Esophagus muscularis mucosa (tissue), 4 donors: ENCODE measurements around the gene DHX58. TPM values are rescaled to one million over a fixed set of nuclear protein-coding genes. Genes with fewer than 3 reads are reported as not detected.

ENCODE experiments used
- DNase-seq: peaks from one replicate; pipeline ENCODE4 v3.0.0-alpha.2; 2017; ENCODE audit errors: extremely low spot score
- H3K27ac ChIP-seq, 4 donors: fragments of 200-600 bp; sonication (generic); replicated peaks in 1 of 4; 1 replicate in 3 of 4; 2 replicates in 1 of 4; pipeline ENCODE4 v1.5.1; 2016 to 2019; ENCODE audit warnings: mild to moderate bottlenecking in 1 of 4
- H3K27me3 ChIP-seq, 4 donors: fragments of 200-600 bp; sonication (generic); one replicate each; pipeline versions ENCODE4 v1.5.1 to v1.6.0; 2016 to 2019
- H3K36me3 ChIP-seq, 4 donors: fragments of 200-600 bp; sonication (generic); one replicate each; pipeline ENCODE4 v1.5.1; 2016 to 2019
- H3K4me1 ChIP-seq, 4 donors: fragments of 200-600 bp; sonication (generic); one replicate each; pipeline ENCODE4 v1.5.1; 2016 to 2019
- H3K4me3 ChIP-seq, 4 donors: fragments of 200-600 bp; sonication (generic); 1 replicate in 2 of 4; 2 replicates in 2 of 4; pipeline ENCODE4 v1.5.1; 2016 to 2019; ENCODE audit warnings: mild to moderate bottlenecking in 4 of 4, moderate library complexity in 1 of 4
- H3K9me3 ChIP-seq, 4 donors: fragments of 200-600 bp; sonication (generic); 1 replicate in 3 of 4; 2 replicates in 1 of 4; pipeline ENCODE4 v1.5.1; 2016 to 2019
- CTCF ChIP-seq, 3 experiments: fragments of 200-600 bp in 2 of 3; fragments of 450-650 bp in 1 of 3; sonication (generic) in 2 of 3; IDR thresholded peaks; one replicate each; pipeline ENCODE4 v1.5.1; 2017 to 2019; ENCODE audit warnings: antibody characterized with exemption in 3 of 3, mild to moderate bottlenecking in 2 of 3, moderate library complexity in 1 of 3
- EP300 ChIP-seq: sonication (generic); formaldehyde crosslinking; IDR thresholded peaks from one replicate; pipeline ENCODE4 v1.6.1; 2017; ENCODE audit warnings: antibody characterized with exemption
- POLR2A ChIP-seq: fragments of 450-650 bp; IDR thresholded peaks from one replicate; pipeline ENCODE4 v1.6.1; 2017; ENCODE audit warnings: antibody characterized with exemption, moderate library complexity, mild to moderate bottlenecking, low read depth
- POLR2AphosphoS5 ChIP-seq, 2 donors: sonication (generic); formaldehyde crosslinking; IDR thresholded peaks; one replicate each; pipeline ENCODE4 v1.6.1; 2017; ENCODE audit warnings: antibody characterized with exemption in 2 of 2
- WGBS: methylation state at CpG from one replicate; pipeline ENCODE4 v1.1.5; 2018; 5-methylcytosine and 5-hydroxymethylcytosine counted together
- intact Hi-C: fragments of 100-400 bp; cut with DNase I; formaldehyde crosslinking; loops from one replicate; pipeline ENCODE4 v1.15.1; 2023
- total RNA-seq, 4 donors: library from RNA; depleted of rRNA; stranded (reverse); fragments of >200 nt; gene quantifications; one replicate each; pipeline versions ENCODE4 v1.1.0 to v1.2.1, GENCODE V29; 2016

DHX58 gene
- total RNA-seq, 4 donors from 2014 or later = 9.6 to 11.7 (median 11.3) TPM

GRCh38 chr17:42079541-42079940 lies 33.0 kb downstream of the DHX58 start:
- Histone ChIP-seq H3K4me1 (no peaks in the 10 kb centered on the region), H3K4me3 (no peak overlapping the region), H3K27me3 (peaks cover 0 to 7% (median 0%) of the 10 kb centered on the region in 4 donors), H3K27ac (no peak overlapping the region), H3K36me3 (no peaks in the 10 kb centered on the region), H3K9me3 (no peaks in the 10 kb centered on the region)
- no peak for DNase-seq
- TF ChIP-seq POLR2A = no peak
- TF ChIP-seq EP300 = no peak
- TF ChIP-seq POLR2AphosphoS5 (IDR thresholded peaks at IDR 0.05) = no peak
- no peak for TF ChIP-seq CTCF (IDR thresholded peaks at IDR 0.05)
- intact Hi-C loops = no loop called here
- 73% methylated on average over 2 of the region's 2 CpGs for WGBS

- Histone ChIP-seq H3K27ac (no peak overlapping the region), H3K9me3 (no peaks in the 10 kb centered on the region), H3K36me3 (no peaks in the 10 kb centered on the region), H3K4me1 (no peaks in the 10 kb centered on the region), H3K27me3 (peaks cover 0 to 13% (median 3%) of the 10 kb centered on the region in 4 donors), H3K4me3 (no peak overlapping the region)
- DNase-seq = no peak
- TF ChIP-seq POLR2AphosphoS5 (IDR thresholded peaks at IDR 0.05) (no peak), CTCF (IDR thresholded peaks at IDR 0.05) (no peak), EP300 (no peak), POLR2A (no peak)
- intact Hi-C loops = no loop called here
- WGBS = 69% methylated on average over 8 of the region's 8 CpGs
Observed at GRCh38 chr17:42078396-42079043, 34.0 kb downstream of the DHX58 start.

- Histone ChIP-seq H3K27me3 (peaks cover 0 to 21% (median 11%) of the 10 kb centered on the region in 4 donors), H3K4me3 (no peak overlapping the region), H3K36me3 (no peaks in the 10 kb centered on the region), H3K9me3 (no peaks in the 10 kb centered on the region), H3K27ac (no peak overlapping the region), H3K4me1 (peaks cover 0 to 2% (median 2%) of the 10 kb centered on the region in 4 donors)
- intact Hi-C loops = no loop called here
- TF ChIP-seq POLR2AphosphoS5 (IDR thresholded peaks at IDR 0.05) (no peak), CTCF (IDR thresholded peaks at IDR 0.05) (no peak), POLR2A (no peak), EP300 (no peak)
- no peak for DNase-seq
- WGBS = 81% methylated on average over 5 of the region's 5 CpGs
Observed at GRCh38 chr17:42077755-42078154, 34.8 kb downstream of the DHX58 start.

GRCh38 chr17:42076797-42077559 lies 35.5 kb downstream of the DHX58 start:
- Histone ChIP-seq H3K27ac (no peak overlapping the region), H3K9me3 (no peaks in the 10 kb centered on the region), H3K36me3 (no peaks in the 10 kb centered on the region), H3K4me3 (no peak overlapping the region), H3K27me3 (peaks cover 6 to 28% (median 19%) of the 10 kb centered on the region in 4 donors), H3K4me1 (peaks cover 7 to 10% (median 9%) of the 10 kb centered on the region in 4 donors)
- 86% methylated on average over 4 of the region's 4 CpGs for WGBS
- no peak for DNase-seq
- intact Hi-C loops = no loop called here
- TF ChIP-seq POLR2A = no peak
- TF ChIP-seq CTCF (IDR thresholded peaks at IDR 0.05) = no peak
- TF ChIP-seq POLR2AphosphoS5 (IDR thresholded peaks at IDR 0.05) = no peak
